GM13976 (cell line): Measurements from ENCODE around the gene REV3L.

ENCODE experiments used
- DNase-seq: peaks from one replicate; pipeline ENCODE4 v3.0.0; 2012; ENCODE audit warnings: low spot score
- in situ Hi-C: fragments of 300-500 bp; cut with MboI; formaldehyde crosslinking; loops from one replicate; pipeline ENCODE4 v1.12.0; 2022; ENCODE audit warnings: low sequenced_read_pairs, mixed read lengths, inconsistent platforms; ENCODE audit not compliant: unreplicated experiment
- TF ChIP-seq, protein P1 (sequence below): IDR thresholded peaks from 2 replicates; pipeline ENCODE4 v1.5.1; 2012; ENCODE audit warnings: borderline replicate concordance, mild to moderate bottlenecking; ENCODE audit not compliant: insufficient read depth; ENCODE audit errors: extremely low read depth, missing control alignments, control extremely low read depth

The REV3L gene

DNA sequence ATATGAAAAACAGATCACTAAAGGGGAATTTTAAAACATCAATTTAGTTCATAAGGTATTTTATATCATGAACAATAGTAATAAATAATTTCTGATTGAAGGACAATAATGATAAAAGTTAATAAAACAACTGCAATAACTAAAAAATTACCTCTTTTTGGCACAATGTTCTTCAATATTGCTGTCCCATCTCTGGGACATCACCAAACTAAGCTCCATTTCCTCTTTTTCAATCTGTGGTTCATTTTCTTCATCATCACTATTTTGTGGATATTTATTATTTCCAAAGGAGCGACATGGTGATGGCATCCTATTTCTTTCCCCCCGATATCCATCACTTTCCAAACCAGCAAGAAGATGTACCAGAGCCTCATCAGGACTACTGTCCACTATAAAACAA, 103.2 kb downstream of the REV3L start:
- in situ Hi-C loops: no loop called here
- TF ChIP-seq, protein P1, sequence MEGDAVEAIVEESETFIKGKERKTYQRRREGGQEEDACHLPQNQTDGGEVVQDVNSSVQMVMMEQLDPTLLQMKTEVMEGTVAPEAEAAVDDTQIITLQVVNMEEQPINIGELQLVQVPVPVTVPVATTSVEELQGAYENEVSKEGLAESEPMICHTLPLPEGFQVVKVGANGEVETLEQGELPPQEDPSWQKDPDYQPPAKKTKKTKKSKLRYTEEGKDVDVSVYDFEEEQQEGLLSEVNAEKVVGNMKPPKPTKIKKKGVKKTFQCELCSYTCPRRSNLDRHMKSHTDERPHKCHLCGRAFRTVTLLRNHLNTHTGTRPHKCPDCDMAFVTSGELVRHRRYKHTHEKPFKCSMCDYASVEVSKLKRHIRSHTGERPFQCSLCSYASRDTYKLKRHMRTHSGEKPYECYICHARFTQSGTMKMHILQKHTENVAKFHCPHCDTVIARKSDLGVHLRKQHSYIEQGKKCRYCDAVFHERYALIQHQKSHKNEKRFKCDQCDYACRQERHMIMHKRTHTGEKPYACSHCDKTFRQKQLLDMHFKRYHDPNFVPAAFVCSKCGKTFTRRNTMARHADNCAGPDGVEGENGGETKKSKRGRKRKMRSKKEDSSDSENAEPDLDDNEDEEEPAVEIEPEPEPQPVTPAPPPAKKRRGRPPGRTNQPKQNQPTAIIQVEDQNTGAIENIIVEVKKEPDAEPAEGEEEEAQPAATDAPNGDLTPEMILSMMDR: no peak
- no peak for DNase-seq

DNA sequence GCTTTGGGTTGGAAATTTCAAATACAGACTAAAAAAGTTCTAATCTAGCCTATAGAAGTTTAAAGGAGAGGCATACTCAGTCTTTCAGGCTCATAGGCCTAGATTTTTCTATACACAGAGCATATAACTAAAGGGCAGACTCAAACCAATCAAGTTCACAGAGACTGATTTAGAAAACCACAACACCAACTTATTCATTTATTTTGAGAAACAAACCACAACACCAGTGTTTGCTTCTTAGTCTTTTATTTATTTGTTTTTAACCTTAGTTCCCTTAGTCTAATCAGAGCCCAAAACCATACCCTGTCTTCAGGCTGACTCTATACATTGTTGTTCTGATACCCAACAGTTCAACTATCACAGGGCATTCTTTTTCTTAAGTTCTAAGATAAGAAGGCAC, 103.7 kb downstream of the REV3L start:
- DNase-seq: no peak
- TF ChIP-seq, protein P1: no peak
- in situ Hi-C loops: no loop called here

DNA sequence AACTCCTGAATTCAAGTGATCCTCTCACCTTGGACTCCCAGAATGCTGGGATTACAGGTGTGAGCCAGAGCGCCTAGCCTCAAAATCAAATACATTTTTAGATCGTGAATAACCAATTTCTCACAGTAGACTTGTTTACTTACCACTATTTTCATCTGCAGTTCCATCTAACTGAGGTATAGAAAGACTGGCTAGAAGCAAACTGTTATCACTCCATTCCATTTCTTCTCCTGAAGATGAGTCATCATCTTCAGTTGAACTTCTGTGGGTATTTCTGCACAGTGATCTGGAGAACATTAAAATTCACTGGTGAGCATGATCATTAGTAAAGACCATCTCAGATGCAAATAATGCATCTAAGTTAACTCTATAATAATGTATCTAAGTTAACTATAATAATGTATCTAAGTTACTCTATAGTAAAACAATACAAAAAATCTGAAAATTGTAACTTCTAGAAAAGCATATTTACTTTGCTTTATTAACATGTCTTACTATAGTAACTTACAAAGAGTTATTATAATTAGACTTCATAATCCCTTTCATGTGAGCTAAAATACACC, 105.4 kb downstream of the REV3L start:
- TF ChIP-seq, protein P1: no peak
- in situ Hi-C loops: no loop called here
- no peak for DNase-seq

DNA sequence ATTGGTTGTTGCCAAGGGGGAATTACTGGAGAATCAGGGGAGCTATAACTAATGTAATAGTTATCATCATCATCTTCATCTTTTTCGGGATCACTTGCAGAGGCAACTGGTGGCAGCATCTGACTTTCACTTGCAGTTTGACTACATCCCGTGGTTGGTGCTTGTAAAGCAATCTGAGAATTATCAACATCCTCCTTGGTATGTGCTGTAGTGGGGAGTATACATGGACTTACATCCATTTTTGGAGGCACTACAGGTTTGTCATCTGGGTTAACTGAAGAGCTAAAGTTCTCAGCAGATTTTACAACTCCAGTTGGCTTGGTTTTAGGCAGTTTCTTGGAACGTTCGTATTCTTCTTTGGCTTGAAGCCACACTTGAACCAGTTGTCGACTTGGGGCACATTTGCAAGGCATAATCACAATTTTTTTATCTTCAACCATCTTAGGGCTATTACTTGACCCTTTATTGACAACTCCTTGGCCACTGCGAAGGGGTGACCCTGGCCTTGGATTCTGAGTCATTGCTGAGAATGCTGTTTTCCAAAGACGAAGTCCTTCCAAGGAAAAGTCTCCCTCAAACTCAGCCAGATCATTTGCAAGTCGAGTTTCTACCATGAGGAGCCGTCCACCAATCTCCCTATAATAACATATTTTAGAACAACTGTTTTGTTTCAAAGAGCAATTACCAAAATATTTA, 115.5 kb downstream of the REV3L start:
- TF ChIP-seq, protein P1: no peak
- DNase-seq: no peak
- in situ Hi-C loops: no loop called here

DNA sequence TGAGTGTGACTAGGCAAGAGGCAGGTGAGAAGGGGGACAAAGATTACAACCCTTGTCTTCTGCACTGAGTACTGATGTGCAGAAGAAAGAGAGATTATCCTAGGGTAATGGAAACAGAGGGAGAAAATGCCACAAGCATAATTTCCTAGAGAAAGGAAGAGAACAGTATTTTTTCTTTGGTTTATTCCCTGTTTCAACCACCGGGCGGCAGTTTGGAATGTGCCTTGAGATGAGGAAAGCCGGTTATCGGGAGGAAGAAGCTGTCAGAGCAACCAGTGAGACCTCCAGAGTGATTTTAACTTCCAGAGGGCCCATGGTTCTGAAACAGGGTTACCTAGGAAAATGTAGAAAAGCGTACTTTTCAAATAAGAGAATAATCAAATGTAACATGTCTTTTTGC, 121.4 kb downstream of the REV3L start:
- in situ Hi-C loops: no loop called here
- no peak for DNase-seq
- TF ChIP-seq, protein P1: no peak

DNA sequence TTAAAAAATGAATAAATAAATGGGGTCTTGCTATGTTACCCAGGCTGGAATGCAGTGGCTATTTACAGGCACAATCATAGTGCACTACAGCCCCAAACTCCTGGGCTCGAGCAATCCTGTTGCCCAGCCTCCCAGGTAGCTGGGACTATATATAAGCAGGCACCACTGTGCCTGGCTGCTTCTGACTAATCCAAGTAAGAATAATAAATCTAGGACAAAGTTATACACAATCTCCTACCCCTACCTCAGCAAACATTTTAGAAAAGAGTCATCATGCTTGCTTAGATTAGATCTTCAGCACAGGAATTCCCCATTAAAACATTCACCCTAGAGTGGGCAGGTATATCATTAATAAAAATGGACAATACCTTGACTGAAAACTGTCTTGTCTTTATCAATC, 124.6 kb downstream of the REV3L start:
- in situ Hi-C loops: no loop called here
- no peak for DNase-seq
- TF ChIP-seq, protein P1: no peak

DNA sequence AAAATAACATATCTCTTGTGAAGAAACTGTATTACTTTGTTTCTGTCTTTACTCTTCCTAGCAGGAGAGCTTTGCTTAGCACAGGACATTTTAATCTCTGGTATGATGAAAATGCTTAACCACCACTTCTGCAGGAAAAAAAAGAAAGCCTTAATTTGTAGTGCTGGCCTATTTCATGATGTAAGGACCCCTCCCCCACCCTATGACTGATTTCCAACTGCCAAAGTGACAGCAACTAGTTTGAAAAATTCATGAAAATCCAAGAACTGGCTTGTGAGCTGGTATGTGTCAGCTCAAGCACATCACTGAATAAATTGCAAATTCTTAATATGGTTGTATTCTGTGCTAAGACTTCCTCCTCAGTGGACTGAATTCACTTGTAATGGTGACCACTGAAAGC, 125.3 kb downstream of the REV3L start:
- in situ Hi-C loops: no loop called here

More for the DNA sequence above, 125.3 kb downstream of the REV3L start:
- DNase-seq: no peak
- TF ChIP-seq, protein P1: no peak
